OCI-LY1 (cell line): ENCODE measurements around the gene BCL10.

Experiments
- H2AFZ ChIP-seq: fragments of 200-600 bp; sonication (generic), shearing (Covaris generic); 2 replicates; pipeline ENCODE4 v1.6.0; 2014; ENCODE audit warnings: antibody characterized with exemption, mild to moderate bottlenecking, low read length
- H3F3A ChIP-seq: fragments of 200-600 bp; sonication (generic), shearing (Covaris generic); 2 replicates; pipeline ENCODE4 v1.6.0; 2014; ENCODE audit warnings: mild to moderate bottlenecking, antibody characterized with exemption, low read length, moderate library complexity; ENCODE audit not compliant: insufficient read depth
- H3K27ac ChIP-seq: fragments of 200-600 bp; sonication (generic); 2 replicates; pipeline ENCODE4 v1.5.1; 2014; ENCODE audit warnings: low read length, mixed run types, mild to moderate bottlenecking, low read depth; ENCODE audit not compliant: poor library complexity, severe bottlenecking
- H3K27me3 ChIP-seq: fragments of 200-600 bp; sonication (generic); 2 replicates; pipeline ENCODE4 v1.6.0; 2014; ENCODE audit warnings: antibody characterized with exemption, mild to moderate bottlenecking, low read length, moderate library complexity; ENCODE audit not compliant: insufficient read depth
- H3K36me3 ChIP-seq: fragments of 200-600 bp; sonication (generic); 2 replicates; pipeline ENCODE4 v1.6.1; 2014; ENCODE audit warnings: mild to moderate bottlenecking, antibody characterized with exemption, low read length, moderate library complexity, mixed read lengths; ENCODE audit not compliant: insufficient read depth
- H3K4me1 ChIP-seq: fragments of 200-600 bp; sonication (generic); 2 replicates; pipeline ENCODE4 v1.5.1; 2014; ENCODE audit warnings: mild to moderate bottlenecking, low read length, moderate library complexity; ENCODE audit not compliant: insufficient read depth, severe bottlenecking
- H3K4me2 ChIP-seq: fragments of 200-600 bp; sonication (generic), shearing (Covaris generic); 2 replicates; pipeline ENCODE4 v1.6.1; 2014; ENCODE audit warnings: low read length
- H3K4me3 ChIP-seq: fragments of 200-600 bp; sonication (generic); 2 replicates; pipeline ENCODE4 v1.5.1; 2014; ENCODE audit warnings: low read length, low read depth, mild to moderate bottlenecking, mixed read lengths; ENCODE audit not compliant: poor library complexity, severe bottlenecking
- H3K79me2 ChIP-seq: fragments of 200-600 bp; shearing (Covaris generic); 2 replicates; pipeline ENCODE4 v1.6.1; 2016; ENCODE audit warnings: mixed run types, low read length, mixed read lengths; ENCODE audit not compliant: insufficient read depth
- H3K9ac ChIP-seq: fragments of 200-600 bp; sonication (generic), shearing (Covaris generic); 2 replicates; pipeline ENCODE4 v1.6.1; 2014; ENCODE audit warnings: mild to moderate bottlenecking, low read length, mixed read lengths
- H3K9me2 ChIP-seq: fragments of 200-600 bp; sonication (generic), shearing (Covaris generic); 2 replicates; pipeline ENCODE4 v1.6.1; 2014; ENCODE audit warnings: low read depth, mild to moderate bottlenecking, low read length, mixed read lengths
- H3K9me3 ChIP-seq: fragments of 200-600 bp; shearing (Covaris generic); 2 replicates; pipeline ENCODE4 v1.6.1; 2014; ENCODE audit warnings: low read length, mixed read lengths
- H4K20me1 ChIP-seq: fragments of 200-600 bp; sonication (generic), shearing (Covaris generic); 2 replicates; pipeline ENCODE4 v1.6.0; 2016; ENCODE audit warnings: mild to moderate bottlenecking, low read length; ENCODE audit not compliant: insufficient read depth
- CTCF ChIP-seq: fragments of 200-600 bp; sonication (generic), shearing (Covaris generic); IDR thresholded peaks from 2 replicates; pipeline ENCODE4 v1.5.1; 2017; ENCODE audit warnings: mild to moderate bottlenecking, antibody characterized with exemption, low read length, moderate library complexity, mixed read lengths
- EZH2 ChIP-seq: fragments of 200-600 bp; sonication (generic), shearing (Covaris generic); IDR thresholded peaks from 2 replicates; pipeline ENCODE4 v1.8.0; 2017; ENCODE audit warnings: borderline replicate concordance, mixed run types, mild to moderate bottlenecking, antibody characterized with exemption, low read length, moderate library complexity, mixed read lengths

BCL10 gene

DNA sequence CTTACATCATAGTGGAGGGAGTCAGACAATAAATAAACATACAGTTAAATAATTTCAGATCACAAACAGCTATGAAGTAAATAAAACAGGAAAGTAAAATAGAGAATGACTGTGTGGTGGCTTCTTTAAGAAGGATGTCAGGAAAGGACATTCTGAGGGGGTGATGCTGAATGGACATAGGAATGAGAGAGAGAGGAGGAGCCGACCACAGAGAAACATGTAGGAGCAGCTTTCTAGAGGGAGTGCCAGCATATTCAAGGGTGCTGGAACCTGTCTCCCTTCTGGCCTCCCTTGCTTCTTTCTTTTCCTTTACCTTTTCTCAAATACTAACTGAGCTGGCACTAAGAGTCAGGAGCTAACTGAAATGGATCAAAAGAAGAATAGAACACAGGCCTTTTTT is 20.5 kb upstream of the BCL10 start:
- H3K27ac ChIP-seq = no peak overlapping the region
- H3K36me3 ChIP-seq = no peaks in the 10 kb centered on the region
- no peaks in the 10 kb centered on the region for H3K79me2 ChIP-seq
- H3K9ac ChIP-seq = no peak overlapping the region
- H4K20me1 ChIP-seq = no peaks in the 10 kb centered on the region
- no peaks in the 10 kb centered on the region for H3K27me3 ChIP-seq
- H3K4me2 ChIP-seq = no peak overlapping the region
- no peak overlapping the region for H3K4me3 ChIP-seq
- no peak overlapping the region for H2AFZ ChIP-seq
- H3K9me2 ChIP-seq = no peaks in the 10 kb centered on the region
- TF ChIP-seq EZH2 (no peak), CTCF (no peak)
- H3K9me3 ChIP-seq = no peaks in the 10 kb centered on the region
- H3K4me1 ChIP-seq = no peaks in the 10 kb centered on the region
- H3F3A ChIP-seq = no peaks in the 10 kb centered on the region

GRCh38 chr1:85295654-85296053 is 19.2 kb upstream of the BCL10 start:
- Histone ChIP-seq H3K4me2 (no peak overlapping the region), H3K4me3 (no peak overlapping the region), H3F3A (no peaks in the 10 kb centered on the region), H3K9ac (no peak overlapping the region), H3K36me3 (no peaks in the 10 kb centered on the region), H2AFZ (no peak overlapping the region), H3K9me2 (no peaks in the 10 kb centered on the region), H3K79me2 (no peaks in the 10 kb centered on the region), H3K27me3 (no peaks in the 10 kb centered on the region), H4K20me1 (no peaks in the 10 kb centered on the region), H3K27ac (no peak overlapping the region), H3K9me3 (no peaks in the 10 kb centered on the region), H3K4me1 (peaks cover under 1% of the 10 kb centered on the region)
- no peak for TF ChIP-seq CTCF

GRCh38 chr1:85295006-85295431 is 18.6 kb upstream of the BCL10 start:
- Histone ChIP-seq H3K9me3 (no peaks in the 10 kb centered on the region), H3K9me2 (no peaks in the 10 kb centered on the region), H3K4me2 (no peak overlapping the region), H4K20me1 (no peaks in the 10 kb centered on the region), H3K27ac (no peak overlapping the region), H3K36me3 (no peaks in the 10 kb centered on the region), H3K4me3 (no peak overlapping the region), H2AFZ (no peak overlapping the region), H3K79me2 (no peaks in the 10 kb centered on the region), H3K27me3 (no peaks in the 10 kb centered on the region), H3K4me1 (peaks cover 7% of the 10 kb centered on the region), H3F3A (no peaks in the 10 kb centered on the region), H3K9ac (no peak overlapping the region)
- TF ChIP-seq CTCF = no peak
- no peak for TF ChIP-seq EZH2
